Transverse colon (tissue), 4 donors: ENCODE data around the gene TRMU.

Experiments
- CTCF ChIP-seq, 5 experiments: fragments of 200-600 bp in 3 of 5; fragments of 450-650 bp in 2 of 5; sonication (generic) in 3 of 5; IDR thresholded peaks; 1 replicate in 2 of 5; 2 replicates in 3 of 5; pipeline ENCODE4 v1.5.1; 2016 to 2017; ENCODE audit warnings: antibody characterized with exemption in 5 of 5, inconsistent platforms in 3 of 5, mild to moderate bottlenecking in 2 of 5, moderate library complexity in 1 of 5
- EP300 ChIP-seq: sonication (generic); formaldehyde crosslinking; IDR thresholded peaks from one replicate; pipeline ENCODE4 v1.6.1; 2017; ENCODE audit warnings: antibody characterized with exemption, low read depth
- POLR2A ChIP-seq: fragments of 450-650 bp; IDR thresholded peaks from one replicate; pipeline ENCODE4 v1.6.1; 2016; ENCODE audit warnings: antibody characterized with exemption, mild to moderate bottlenecking, moderate library complexity
- POLR2AphosphoS5 ChIP-seq, 3 donors: sonication (generic); formaldehyde crosslinking; IDR thresholded peaks; one replicate each; pipeline ENCODE4 v1.6.1; 2016; ENCODE audit warnings: antibody characterized with exemption in 3 of 3

- TF ChIP-seq POLR2A: no peak
- TF ChIP-seq CTCF (IDR thresholded peaks at IDR 0.05): no peak
- TF ChIP-seq POLR2AphosphoS5 (IDR thresholded peaks at IDR 0.05): no peak
- TF ChIP-seq EP300: no peak
These were observed 16.8 kb downstream of the TRMU start for GRCh38 chr22:46352276-46352675.
